GM12891 (cell line): ENCODE results near the gene CHST2.

Experiments
- POLR2A ChIP-seq: IDR thresholded peaks from 2 replicates; pipeline ENCODE4 v1.6.1; 2011; ENCODE audit warnings: low read depth, low read length, control low read depth
- POLR2AphosphoS5 ChIP-seq: IDR thresholded peaks from 2 replicates; pipeline ENCODE4 v1.6.1; 2011; ENCODE audit warnings: low read depth, low read length, control low read depth
- POU2F2 ChIP-seq: IDR thresholded peaks from 2 replicates; pipeline ENCODE4 v1.6.1; 2011; ENCODE audit warnings: low read depth, mild to moderate bottlenecking, control low read depth, low read length, moderate library complexity
- TAF1 ChIP-seq: IDR thresholded peaks from 2 replicates; pipeline ENCODE4 v1.6.1; 2011; ENCODE audit warnings: low read depth, low read length, control low read depth

GRCh38 chr3:143163562-143164100, 44.1 kb downstream of the CHST2 start:
- no peak for TF ChIP-seq POLR2A
- no peak for TF ChIP-seq TAF1
- no peak for TF ChIP-seq POU2F2
- TF ChIP-seq POLR2AphosphoS5 = no peak
